ENCODE data around the gene RPS2.

The RPS2 gene

GRCh38 chr16:1983544-1984346 is 19.1 kb upstream of the RPS2 start, which contains the start of gene GFER:
TSS of gene GFER (plus strand) at chr16:1984193. CDS start at chr16:1984219, 26 bp downstream.
- DNase-seq (ENCODE audit: low read depth) = peak; percentile 70
- H3K4me3 ChIP-seq (ENCODE audit: low read depth, low read length) = peak within 1 kb of the TSS; percentile 71

GRCh38 chr16:1982991-1983543 is 18.4 kb upstream of the RPS2 start:
- DNase-seq (ENCODE audit: low read depth) = no peak
- H3K4me3 ChIP-seq (ENCODE audit: low read depth, low read length) = peak overlapping the region; percentile 56

- H3K4me3 ChIP-seq (ENCODE audit: low read depth, low read length) = no peak overlapping the region
- no peak for DNase-seq (ENCODE audit: low read depth)
Observed at GRCh38 chr16:1982013-1982433, 17.4 kb upstream of the RPS2 start.

- DNase-seq (ENCODE audit: low read depth) = no peak
Observed at GRCh38 chr16:1981398-1981836, 16.8 kb upstream of the RPS2 start, which contains the start of gene NOXO1. TSS of gene NOXO1 (minus strand) at chr16:1981469. CDS start at chr16:1981179, 290 bp downstream.

GRCh38 chr16:1980770-1981087 is 16.1 kb upstream of the RPS2 start:
- DNase-seq (ENCODE audit: low read depth) = no peak
- H3K4me3 ChIP-seq (ENCODE audit: low read depth, low read length) = no peak overlapping the region

More at GRCh38 chr16:1981398-1981836, 16.8 kb upstream of the RPS2 start, which contains the start of gene NOXO1:
- no peak within 1 kb of the TSS for H3K4me3 ChIP-seq (ENCODE audit: low read depth, low read length)

- no peak overlapping the region for H3K4me3 ChIP-seq (ENCODE audit: low read depth, low read length)
- DNase-seq (ENCODE audit: low read depth) = no peak
Observed at GRCh38 chr16:1980030-1980769, 15.6 kb upstream of the RPS2 start.

GRCh38 chr16:1979271-1980029 is 14.8 kb upstream of the RPS2 start:
- DNase-seq (ENCODE audit: low read depth) = no peak
- no peak overlapping the region for H3K4me3 ChIP-seq (ENCODE audit: low read depth, low read length)

- DNase-seq (ENCODE audit: low read depth) = no peak
- no peak overlapping the region for H3K4me3 ChIP-seq (ENCODE audit: low read depth, low read length)
Observed at GRCh38 chr16:1978476-1979120, 14.0 kb upstream of the RPS2 start.

- no peak for DNase-seq (ENCODE audit: low read depth)
- no peak overlapping the region for H3K4me3 ChIP-seq (ENCODE audit: low read depth, low read length)
Observed at GRCh38 chr16:1977875-1978268, 13.2 kb upstream of the RPS2 start.

- no peak for DNase-seq (ENCODE audit: low read depth)
- H3K4me3 ChIP-seq (ENCODE audit: low read depth, low read length) = no peak overlapping the region
Observed at GRCh38 chr16:1976951-1977874, 12.6 kb upstream of the RPS2 start.

GRCh38 chr16:1976216-1976520 is 11.5 kb upstream of the RPS2 start:
- DNase-seq (ENCODE audit: low read depth) = no peak
- no peak overlapping the region for H3K4me3 ChIP-seq (ENCODE audit: low read depth, low read length)

- no peak overlapping the region for H3K4me3 ChIP-seq (ENCODE audit: low read depth, low read length)
Observed at GRCh38 chr16:1975432-1976215, 11.0 kb upstream of the RPS2 start.

GRCh38 chr16:1974157-1975070 is 9.8 kb upstream of the RPS2 start:
- H3K4me3 ChIP-seq (ENCODE audit: low read depth, low read length) = no peak overlapping the region
- no peak for DNase-seq (ENCODE audit: low read depth)

More at GRCh38 chr16:1975432-1976215, 11.0 kb upstream of the RPS2 start:
- DNase-seq (ENCODE audit: low read depth) = no peak

GRCh38 chr16:1973461-1974156 is 9.0 kb upstream of the RPS2 start:
- DNase-seq (ENCODE audit: low read depth) = no peak
- H3K4me3 ChIP-seq (ENCODE audit: low read depth, low read length) = no peak overlapping the region

GRCh38 chr16:1972490-1972877 is 7.9 kb upstream of the RPS2 start:
- DNase-seq (ENCODE audit: low read depth) = no peak
- peak overlapping the region; percentile 93 for H3K4me3 ChIP-seq (ENCODE audit: low read depth, low read length)

Measured in skeletal muscle cell (primary cell).